ENCODE measurements around the gene DIP2B.

Gene DIP2B

GRCh38 chr12:50715174-50715573 is 210.4 kb downstream of the DIP2B start:
- DNase-seq (ENCODE audit: insufficient read length, low spot score) (no peak), FAIRE-seq (no peak)
- no peak for TF ChIP-seq POLR2A (IDR thresholded peaks at IDR 0.05; ENCODE audit: low read depth, low read length)

GRCh38 chr12:50718760-50719159 is 214.0 kb downstream of the DIP2B start:
- no peak for DNase-seq (ENCODE audit: insufficient read length, low spot score)

GRCh38 chr12:50720085-50720484 is 215.3 kb downstream of the DIP2B start:
- FAIRE-seq (no peak), DNase-seq (ENCODE audit: insufficient read length, low spot score) (no peak)

More at GRCh38 chr12:50718760-50719159, 214.0 kb downstream of the DIP2B start:
- no peak for FAIRE-seq
- TF ChIP-seq POLR2A (IDR thresholded peaks at IDR 0.05; ENCODE audit: low read depth, low read length): no peak

DNA sequence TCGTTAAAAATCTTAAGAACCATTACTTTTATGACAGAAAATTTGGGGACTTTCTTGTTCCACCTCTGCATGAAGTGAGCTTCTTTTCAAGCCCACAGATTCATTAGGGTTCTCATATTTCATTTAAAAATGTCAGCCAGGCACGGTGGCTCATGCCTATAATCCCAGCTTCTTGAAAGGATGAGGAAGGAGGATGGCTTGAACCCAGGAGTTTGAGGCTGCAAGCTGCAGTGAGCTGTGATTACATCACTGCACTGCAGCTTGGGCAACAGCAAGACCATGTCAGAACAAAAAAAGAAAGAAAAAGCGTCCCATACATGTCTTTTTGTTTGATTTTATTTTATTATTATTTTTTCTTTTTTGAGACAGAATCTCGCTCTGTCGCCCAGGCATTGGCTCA is 215.7 kb downstream of the DIP2B start:
- no peak for FAIRE-seq
- TF ChIP-seq POLR2A (IDR thresholded peaks at IDR 0.05; ENCODE audit: low read depth, low read length): no peak
- no peak for DNase-seq (ENCODE audit: insufficient read length, low spot score)

More at GRCh38 chr12:50720085-50720484, 215.3 kb downstream of the DIP2B start:
- TF ChIP-seq POLR2A (IDR thresholded peaks at IDR 0.05; ENCODE audit: low read depth, low read length): no peak

DNA sequence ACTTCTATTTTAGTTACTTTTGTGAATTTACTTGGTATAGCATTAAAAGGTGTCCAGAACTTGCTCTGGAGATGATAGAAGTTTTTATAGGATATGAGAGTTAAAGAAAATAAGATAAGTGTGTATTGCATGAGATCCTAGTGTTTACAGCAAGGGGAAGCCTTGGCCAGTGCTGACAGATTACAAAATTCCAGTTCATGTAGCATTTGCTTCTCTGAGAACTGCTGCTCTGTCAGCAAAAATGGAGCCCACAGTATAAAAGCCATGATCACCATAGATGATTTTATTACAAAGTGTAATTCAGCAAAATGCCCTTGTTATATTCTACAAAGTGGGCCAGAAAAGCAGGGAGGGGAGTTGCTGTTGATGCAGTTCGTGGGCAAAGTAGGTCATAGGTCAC is 219.1 kb downstream of the DIP2B start:
- DNase-seq (ENCODE audit: insufficient read length, low spot score): no peak
- TF ChIP-seq POLR2A (IDR thresholded peaks at IDR 0.05; ENCODE audit: low read depth, low read length): no peak
- FAIRE-seq: no peak

DNA sequence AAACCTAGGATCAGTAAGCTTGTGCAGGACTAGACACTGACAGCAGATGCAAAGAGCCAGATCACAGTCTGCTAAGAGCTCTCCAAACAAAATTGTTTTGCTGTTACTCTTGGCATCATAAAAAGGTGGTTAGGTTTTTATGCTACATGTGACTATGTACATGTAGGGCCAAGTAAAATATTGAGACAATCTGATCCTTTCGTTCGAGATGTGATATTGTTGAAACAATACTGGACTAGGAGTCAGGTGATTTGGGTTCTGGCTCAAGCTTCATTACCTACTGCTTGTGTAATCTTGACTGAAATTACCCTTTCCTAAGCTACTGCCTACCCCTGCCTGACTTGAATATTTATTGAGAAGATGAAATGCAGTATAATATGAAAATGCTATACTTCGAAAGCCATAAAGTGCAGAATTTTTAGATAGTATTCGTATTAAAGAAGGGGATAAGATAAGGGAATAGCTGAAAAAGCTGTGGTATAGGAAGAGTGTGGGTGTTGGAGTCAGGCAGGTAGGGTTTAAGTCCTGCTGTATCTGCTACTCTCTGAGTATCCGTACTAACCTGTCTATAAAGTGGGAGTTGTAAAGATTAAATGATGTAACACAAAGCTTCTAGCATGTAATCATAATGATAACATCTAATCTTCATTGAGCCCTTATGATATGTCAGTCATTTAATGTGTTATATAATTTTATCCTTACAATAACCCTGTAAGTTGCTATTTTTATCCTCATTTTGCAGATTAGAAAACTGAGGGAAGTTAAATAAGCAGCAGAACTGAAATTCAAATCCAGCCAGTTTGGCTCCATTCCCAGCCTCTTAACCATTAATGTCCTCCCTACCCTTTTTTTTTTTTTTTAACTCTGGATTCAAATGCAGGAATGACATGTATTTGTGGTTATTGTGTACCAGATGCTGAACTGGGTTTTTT is 220.5 kb downstream of the DIP2B start:
- no peak for FAIRE-seq
- TF ChIP-seq POLR2A (IDR thresholded peaks at IDR 0.05; ENCODE audit: low read depth, low read length): no peak
- DNase-seq (ENCODE audit: insufficient read length, low spot score): no peak

- FAIRE-seq: no peak
- DNase-seq (ENCODE audit: insufficient read length, low spot score): no peak
- TF ChIP-seq POLR2A (IDR thresholded peaks at IDR 0.05; ENCODE audit: low read depth, low read length): no peak
Observed at GRCh38 chr12:50727466-50727865, 222.7 kb downstream of the DIP2B start.

GRCh38 chr12:50728417-50728816 is 223.6 kb downstream of the DIP2B start:
- TF ChIP-seq POLR2A (IDR thresholded peaks at IDR 0.05; ENCODE audit: low read depth, low read length): no peak
- DNase-seq (ENCODE audit: insufficient read length, low spot score): no peak
- no peak for FAIRE-seq

DNA sequence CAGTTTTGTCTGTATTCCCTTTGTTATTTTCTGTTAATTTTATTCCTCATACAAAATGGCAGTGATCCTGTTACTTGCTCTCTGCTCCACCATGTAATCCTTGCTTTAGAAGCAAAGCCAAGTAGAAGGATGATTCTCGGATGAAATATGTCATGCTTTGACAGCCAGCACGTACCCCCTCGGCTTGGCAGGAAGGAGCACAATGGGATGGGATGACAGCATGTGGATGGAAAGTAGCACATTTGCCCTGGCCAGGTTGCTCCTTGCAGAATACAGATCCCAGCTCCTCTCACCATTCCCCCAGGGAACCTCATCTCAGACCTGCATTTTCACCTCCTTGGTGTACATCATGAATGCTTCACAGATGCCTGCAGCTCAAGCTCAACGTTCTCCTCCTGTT is 224.1 kb downstream of the DIP2B start:
- TF ChIP-seq POLR2A (IDR thresholded peaks at IDR 0.05; ENCODE audit: low read depth, low read length): no peak
- FAIRE-seq: no peak

DNA sequence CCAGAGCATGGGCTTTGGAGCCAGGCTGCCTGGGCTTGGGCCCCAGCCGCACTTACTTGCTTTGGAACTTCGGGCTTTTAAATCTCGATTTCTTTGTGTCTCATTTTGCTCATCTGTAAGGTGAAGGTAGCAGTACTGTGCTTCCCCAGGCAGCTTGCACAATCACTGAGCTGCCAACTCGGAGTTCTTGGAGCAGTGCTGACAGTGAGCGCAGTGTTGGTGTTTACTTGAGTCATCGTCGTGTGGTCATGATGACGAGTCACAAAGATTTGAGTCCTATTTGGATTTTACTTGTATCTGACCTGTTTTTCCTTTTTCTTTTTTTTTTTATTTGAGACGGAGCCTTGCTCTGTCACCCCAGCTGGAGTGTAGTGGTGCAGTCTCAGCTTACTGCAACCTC is 227.8 kb downstream of the DIP2B start:
- FAIRE-seq: peak; percentile 96

More for the DNA sequence above, 224.1 kb downstream of the DIP2B start:
- no peak for DNase-seq (ENCODE audit: insufficient read length, low spot score)

GRCh38 chr12:50733706-50734105 is 228.9 kb downstream of the DIP2B start:
- DNase-seq (ENCODE audit: insufficient read length, low spot score): no peak
- TF ChIP-seq POLR2A (IDR thresholded peaks at IDR 0.05; ENCODE audit: low read depth, low read length): no peak
- FAIRE-seq: no peak

More for the DNA sequence above, 227.8 kb downstream of the DIP2B start:
- DNase-seq (ENCODE audit: insufficient read length, low spot score): peak; percentile 74
- no peak for TF ChIP-seq POLR2A (IDR thresholded peaks at IDR 0.05; ENCODE audit: low read depth, low read length)

GRCh38 chr12:50734409-50735263 is 229.9 kb downstream of the DIP2B start:
- DNase-seq (ENCODE audit: insufficient read length, low spot score): no peak

DNA sequence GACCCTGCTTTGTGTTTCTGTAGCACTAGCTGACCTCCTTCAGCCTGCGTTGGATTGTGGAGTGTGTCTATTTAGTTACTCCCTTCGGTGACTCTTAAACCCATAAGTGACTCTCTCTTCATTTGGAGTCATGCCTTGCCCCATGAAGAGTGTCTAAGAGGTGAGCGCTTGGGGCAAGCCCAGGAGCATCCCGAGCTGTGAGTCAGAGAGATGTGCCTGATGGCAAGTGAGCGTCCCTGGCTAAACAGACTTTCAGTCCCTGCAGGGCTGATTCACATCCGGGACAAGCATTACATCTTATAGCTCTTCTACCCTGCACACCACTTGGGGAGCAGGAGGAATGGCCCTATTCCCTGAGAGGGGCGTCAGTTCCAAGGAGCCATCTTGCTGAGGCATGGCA is 234.8 kb downstream of the DIP2B start:
- TF ChIP-seq POLR2A (IDR thresholded peaks at IDR 0.05; ENCODE audit: low read depth, low read length): no peak
- FAIRE-seq (no peak), DNase-seq (ENCODE audit: insufficient read length, low spot score) (no peak)

More at GRCh38 chr12:50734409-50735263, 229.9 kb downstream of the DIP2B start:
- no peak for FAIRE-seq
- TF ChIP-seq POLR2A (IDR thresholded peaks at IDR 0.05; ENCODE audit: low read depth, low read length): no peak

- no peak for FAIRE-seq
- no peak for DNase-seq (ENCODE audit: insufficient read length, low spot score)
- TF ChIP-seq POLR2A (IDR thresholded peaks at IDR 0.05; ENCODE audit: low read depth, low read length): no peak
Observed at GRCh38 chr12:50740307-50740706, 235.5 kb downstream of the DIP2B start.

Data from H54 (cell line).